ENCODE results near the gene MRTFA.

- TF ChIP-seq CTCF (IDR thresholded peaks at IDR 0.05 in 2 of 3, conservative IDR thresholded peaks at IDR 0.05 in 1 of 3; ENCODE audit: insufficient read depth in 2 of 3, low read depth in 1 of 3, low read length in 3 of 3) = no peak
- TF ChIP-seq ZNF124 (CRISPR knock-in tag; IDR thresholded peaks at IDR 0.05) = no peak
- no peak for TF ChIP-seq NFIC (IDR thresholded peaks at IDR 0.05)
- no peak for TF ChIP-seq ZNF668 (CRISPR knock-in tag; IDR thresholded peaks at IDR 0.05)
- no peak for TF ChIP-seq MXD1 (CRISPR knock-in tag; IDR thresholded peaks at IDR 0.05; ENCODE audit: borderline replicate concordance, poor library complexity, severe bottlenecking)
- no peak for TF ChIP-seq RCOR1 (IDR thresholded peaks at IDR 0.05; ENCODE audit: borderline replicate concordance in 1 of 2, low read depth in 2 of 2, low read length in 2 of 2)
- no peak for TF ChIP-seq CREB1 (IDR thresholded peaks at IDR 0.05)
- no peak for TF ChIP-seq CREB1 (CRISPR knock-in tag; IDR thresholded peaks at IDR 0.05)
- no peak for TF ChIP-seq MAZ (CRISPR knock-in tag; conservative IDR thresholded peaks at IDR 0.05 in 1 of 2, IDR thresholded peaks at IDR 0.05 in 1 of 2)
- TF ChIP-seq USF2 (CRISPR knock-in tag; IDR thresholded peaks at IDR 0.05) = no peak
- TF ChIP-seq HNRNPK (IDR thresholded peaks at IDR 0.05; ENCODE audit: low read depth, low read length, poor library complexity, severe bottlenecking) = no peak
- TF ChIP-seq ESRRA (IDR thresholded peaks at IDR 0.05; ENCODE audit: borderline replicate concordance, low read depth) = no peak
- TF ChIP-seq SETDB1 (IDR thresholded peaks at IDR 0.05; ENCODE audit: low read length) = no peak
Observed at GRCh38 chr22:40635940-40636379, 559 bp downstream of the MRTFA start.
